ENCODE results near the gene MCAM. TPM values are rescaled to one million over a fixed set of nuclear protein-coding genes. Genes with fewer than 3 reads are reported as not detected.
A peak's percentile ranks its signal among the peaks of the same experiment; 100 is the strongest.

The MCAM gene
- total and polyA plus RNA-seq, 10 of the 15 experiments (the other 5 are each of a cell fraction or from before 2014, with no cell fraction given) = 3.1 to 19.7 (median 9.3) TPM

- TF ChIP-seq ZBTB4 (CRISPR knock-in tag; IDR thresholded peaks at IDR 0.05) (no peak), ATF2 (IDR thresholded peaks at IDR 0.05; ENCODE audit: low read length) (no peak), MTA3 (IDR thresholded peaks at IDR 0.05; ENCODE audit: borderline replicate concordance, low read length) (no peak), MXI1 (IDR thresholded peaks at IDR 0.05; ENCODE audit: low read depth, low read length) (no peak), CEBPB (IDR thresholded peaks at IDR 0.05; ENCODE audit: borderline replicate concordance in 1 of 2, low read depth in 2 of 2, low read length in 2 of 2) (no peak), SUPT20H (IDR thresholded peaks at IDR 0.05; ENCODE audit: borderline replicate concordance, control insufficient read depth, low read depth, low read length) (no peak), TAF1 (IDR thresholded peaks at IDR 0.05; ENCODE audit: borderline replicate concordance, low read depth, low read length) (no peak), CHD2 (IDR thresholded peaks at IDR 0.05; ENCODE audit: borderline replicate concordance, low read depth, low read length) (no peak), PBX3 (IDR thresholded peaks at IDR 0.05; ENCODE audit: insufficient replicate concordance, low read depth, low read length) (peak; percentile 30), FOS (IDR thresholded peaks at IDR 0.05; ENCODE audit: borderline replicate concordance, extremely low read depth, insufficient read length) (no peak), RAD21 (IDR thresholded peaks at IDR 0.05; ENCODE audit: insufficient read depth, low read depth, low read length) (peak; percentile 69), SMC3 (IDR thresholded peaks at IDR 0.05; ENCODE audit: borderline replicate concordance, low read length) (peak; percentile 54; the same call in 1 of the 2 replicates), POLR2A (IDR thresholded peaks at IDR 0.05; ENCODE audit: low read depth, low read length) (no peak), EGR1 (IDR thresholded peaks at IDR 0.05; ENCODE audit: borderline replicate concordance in 1 of 2, low read depth in 2 of 2, low read length in 2 of 2) (no peak), SMAD5 (IDR thresholded peaks at IDR 0.05; ENCODE audit: low read depth) (no peak), POU2F2 (IDR thresholded peaks at IDR 0.05; ENCODE audit: borderline replicate concordance, low read depth, low read length) (0 out of 3 replicates have a peak, but pooled peaks have one; percentile 6), E4F1 (IDR thresholded peaks at IDR 0.05; ENCODE audit: borderline replicate concordance, partially characterized antibody) (no peak), NFYA (IDR thresholded peaks at IDR 0.05; ENCODE audit: borderline replicate concordance, low read depth, low read length) (no peak), ZNF24 (IDR thresholded peaks at IDR 0.05) (no peak), BRCA1 (IDR thresholded peaks at IDR 0.05; ENCODE audit: low read depth, low read length) (no peak), GABPA (IDR thresholded peaks at IDR 0.05; ENCODE audit: low read depth) (no peak), SREBF1 (IDR thresholded peaks at IDR 0.05; ENCODE audit: low read length) (no peak)
Observed at GRCh38 chr11:119338318-119338890, 21.5 kb upstream of the MCAM start (continued).

Measured in GM12878 (cell line).